Measurements from ENCODE around the gene CCDC134. TPM values are rescaled to one million over a fixed set of nuclear protein-coding genes. Genes with fewer than 3 reads are reported as not detected.

CCDC134 gene
- total and polyA plus RNA-seq, 2 donors (not counting 1 experiment from before 2014, with no cell fraction given) = 3.0 to 13.7 TPM

GRCh38 chr22:41857860-41858199, 57.4 kb downstream of the CCDC134 start:
- H3K27ac ChIP-seq (ENCODE audit: insufficient read depth, low read length) = no peak overlapping the region
- no peak overlapping the region for H2AFZ ChIP-seq (ENCODE audit: low read length)
- H4K20me1 ChIP-seq (ENCODE audit: control insufficient read depth, extremely low read depth, insufficient read depth, low read length) = peaks cover 4% of the 10 kb centered on the region
- no peak overlapping the region for H3K4me2 ChIP-seq (ENCODE audit: extremely low read depth, insufficient read depth, low read length)
- no peak overlapping the region for H3K4me3 ChIP-seq (replicated peaks in 1 of 4; ENCODE audit: control extremely low read depth in 1 of 4, insufficient read depth in 1 of 4, low read depth in 3 of 4, low read length in 4 of 4)
- DNase-seq (ENCODE audit: low read depth in 2 of 2) = no peak
- H3K9ac ChIP-seq (ENCODE audit: insufficient read depth, low read length) = no peak overlapping the region
- H3K27me3 ChIP-seq (ENCODE audit: control insufficient read depth, insufficient read depth, low read length) = no peaks in the 10 kb centered on the region
- H3K9me3 ChIP-seq (ENCODE audit: control insufficient read depth, insufficient read depth, low read depth, low read length) = no peaks in the 10 kb centered on the region
- peaks cover 7% of the 10 kb centered on the region for H3K4me1 ChIP-seq (ENCODE audit: control insufficient read depth, extremely low read depth, insufficient read depth, low read length)
- H3K79me2 ChIP-seq (ENCODE audit: control insufficient read depth, insufficient read depth, low read length) = peaks cover 25% of the 10 kb centered on the region
- H3K36me3 ChIP-seq (ENCODE audit: control insufficient read depth, insufficient read depth, low read length) = no peaks in the 10 kb centered on the region
- no peak for TF ChIP-seq EZH2 (IDR thresholded peaks at IDR 0.05; ENCODE audit: low read length, missing control alignments)
- no peak for TF ChIP-seq CTCF (conservative IDR thresholded peaks at IDR 0.05 in 1 of 2, IDR thresholded peaks at IDR 0.05 in 1 of 2; ENCODE audit: low read depth in 1 of 2, low read length in 2 of 2)

GRCh38 chr22:41862160-41862529, 61.7 kb downstream of the CCDC134 start:
- Histone ChIP-seq H3K27me3 (ENCODE audit: control insufficient read depth, insufficient read depth, low read length) (no peaks in the 10 kb centered on the region), H4K20me1 (ENCODE audit: control insufficient read depth, extremely low read depth, insufficient read depth, low read length) (peaks cover 5% of the 10 kb centered on the region), H3K4me2 (ENCODE audit: extremely low read depth, insufficient read depth, low read length) (no peak overlapping the region)

GRCh38 chr22:41862530-41863266, 62.2 kb downstream of the CCDC134 start:
- Histone ChIP-seq H3K27ac (ENCODE audit: insufficient read depth, low read length) (no peak overlapping the region), H3K79me2 (ENCODE audit: control insufficient read depth, insufficient read depth, low read length) (peaks cover 32% of the 10 kb centered on the region), H3K27me3 (ENCODE audit: control insufficient read depth, insufficient read depth, low read length) (no peaks in the 10 kb centered on the region), H3K36me3 (ENCODE audit: control insufficient read depth, insufficient read depth, low read length) (peaks cover 2% of the 10 kb centered on the region), H3K9ac (ENCODE audit: insufficient read depth, low read length) (no peak overlapping the region), H3K9me3 (ENCODE audit: control insufficient read depth, insufficient read depth, low read depth, low read length) (no peaks in the 10 kb centered on the region), H3K4me2 (ENCODE audit: extremely low read depth, insufficient read depth, low read length) (no peak overlapping the region), H3K4me3 (replicated peaks in 1 of 4; ENCODE audit: control extremely low read depth in 1 of 4, insufficient read depth in 1 of 4, low read depth in 3 of 4, low read length in 4 of 4) (no peak overlapping the region), H4K20me1 (ENCODE audit: control insufficient read depth, extremely low read depth, insufficient read depth, low read length) (peaks cover 5% of the 10 kb centered on the region), H2AFZ (ENCODE audit: low read length) (no peak overlapping the region), H3K4me1 (ENCODE audit: control insufficient read depth, extremely low read depth, insufficient read depth, low read length) (peaks cover 4% of the 10 kb centered on the region)
- TF ChIP-seq CTCF (conservative IDR thresholded peaks at IDR 0.05 in 1 of 2, IDR thresholded peaks at IDR 0.05 in 1 of 2; ENCODE audit: low read depth in 1 of 2, low read length in 2 of 2) = no peak
- no peak for TF ChIP-seq EZH2 (IDR thresholded peaks at IDR 0.05; ENCODE audit: low read length, missing control alignments)
- DNase-seq (ENCODE audit: low read depth in 2 of 2) = peak; percentile 34 to 51

More at GRCh38 chr22:41862160-41862529, 61.7 kb downstream of the CCDC134 start:
- H3K9ac ChIP-seq (ENCODE audit: insufficient read depth, low read length) = no peak overlapping the region
- DNase-seq (ENCODE audit: low read depth in 2 of 2) = peak; percentile 18 to 37
- no peaks in the 10 kb centered on the region for H3K9me3 ChIP-seq (ENCODE audit: control insufficient read depth, insufficient read depth, low read depth, low read length)
- H2AFZ ChIP-seq (ENCODE audit: low read length) = no peak overlapping the region
- no peak for TF ChIP-seq CTCF (conservative IDR thresholded peaks at IDR 0.05 in 1 of 2, IDR thresholded peaks at IDR 0.05 in 1 of 2; ENCODE audit: low read depth in 1 of 2, low read length in 2 of 2)
- TF ChIP-seq EZH2 (IDR thresholded peaks at IDR 0.05; ENCODE audit: low read length, missing control alignments) = no peak
- no peak overlapping the region for H3K4me3 ChIP-seq (replicated peaks in 1 of 4; ENCODE audit: control extremely low read depth in 1 of 4, insufficient read depth in 1 of 4, low read depth in 3 of 4, low read length in 4 of 4)
- H3K4me1 ChIP-seq (ENCODE audit: control insufficient read depth, extremely low read depth, insufficient read depth, low read length) = peaks cover 7% of the 10 kb centered on the region
- H3K36me3 ChIP-seq (ENCODE audit: control insufficient read depth, insufficient read depth, low read length) = peaks cover 2% of the 10 kb centered on the region
- no peak overlapping the region for H3K27ac ChIP-seq (ENCODE audit: insufficient read depth, low read length)
- peaks cover 32% of the 10 kb centered on the region for H3K79me2 ChIP-seq (ENCODE audit: control insufficient read depth, insufficient read depth, low read length)
